GM18951 (cell line): Measurements from ENCODE around the gene CHAF1A.
A peak's percentile ranks its signal among the peaks of the same experiment; 100 is the strongest.

Experiments
- POLR2A ChIP-seq: IDR thresholded peaks from 4 replicates; pipeline ENCODE4 v1.6.1; 2011; ENCODE audit warnings: mild to moderate bottlenecking; ENCODE audit not compliant: insufficient read length, insufficient read depth; ENCODE audit errors: extremely low read depth
- in situ Hi-C: fragments of 300-500 bp; cut with MboI; formaldehyde crosslinking; loops from one replicate; pipeline ENCODE4 v1.12.0; 2022; ENCODE audit warnings: low sequenced_read_pairs, mixed read lengths, inconsistent platforms; ENCODE audit not compliant: unreplicated experiment

CHAF1A gene

GRCh38 chr19:4391701-4392483 lies 10.5 kb upstream of the CHAF1A start:
- no peak for TF ChIP-seq POLR2A
- in situ Hi-C loops: no loop called here

- TF ChIP-seq POLR2A: no peak
- in situ Hi-C loops: no loop called here
Measured at GRCh38 chr19:4393947-4394590, 8.4 kb upstream of the CHAF1A start.

- no peak for TF ChIP-seq POLR2A
- in situ Hi-C loops: no loop called here
Measured at GRCh38 chr19:4396949-4397783, 5.3 kb upstream of the CHAF1A start.

GRCh38 chr19:4399812-4400134 lies 2.7 kb upstream of the CHAF1A start:
- in situ Hi-C loops: no loop called here
- no peak for TF ChIP-seq POLR2A

- in situ Hi-C loops: no loop called here
- peak; percentile 90 for TF ChIP-seq POLR2A
Measured at GRCh38 chr19:4400135-4400936, 2.1 kb upstream of the CHAF1A start, which contains the start of gene SH3GL1. SH3GL1 (minus strand) TSS chr19:4400547; CDS start chr19:4400368, 179 bp downstream.

GRCh38 chr19:4401769-4402170 lies 670 bp upstream of the CHAF1A start:
- in situ Hi-C loops: no loop called here

GRCh38 chr19:4403005-4403761 lies 743 bp downstream of the CHAF1A start:
- in situ Hi-C loops: no loop called here
- TF ChIP-seq POLR2A: no peak

More at GRCh38 chr19:4401769-4402170, 670 bp upstream of the CHAF1A start:
- no peak for TF ChIP-seq POLR2A

GRCh38 chr19:4405977-4406376 lies 3.5 kb downstream of the CHAF1A start:
- in situ Hi-C loops: no loop called here
- TF ChIP-seq POLR2A: no peak

- in situ Hi-C loops: no loop called here
- TF ChIP-seq POLR2A: no peak
Measured at GRCh38 chr19:4406626-4407025, 4.2 kb downstream of the CHAF1A start.

- TF ChIP-seq POLR2A: no peak
- in situ Hi-C loops: no loop called here
Measured at GRCh38 chr19:4409123-4409933, 6.9 kb downstream of the CHAF1A start.

GRCh38 chr19:4413588-4413987 lies 11.1 kb downstream of the CHAF1A start:
- TF ChIP-seq POLR2A: no peak
- in situ Hi-C loops: no loop called here
